Measurements from ENCODE around the gene STX11. TPM values are rescaled to one million over a fixed set of nuclear protein-coding genes. Genes with fewer than 3 reads are reported as not detected.

Gene STX11
- total RNA-seq, 1 experiment from 2014 or later: 1.1 TPM

GRCh38 chr6:144115219-144115618 lies 35.1 kb upstream of the STX11 start:
- no peaks in the 10 kb centered on the region for H3K4me1 Mint-ChIP-seq (ENCODE audit: insufficient read depth, unreplicated experiment)
- no peaks in the 10 kb centered on the region for H3K36me3 Mint-ChIP-seq (ENCODE audit: insufficient read depth, unreplicated experiment)
- no peaks in the 10 kb centered on the region for H3K27me3 Mint-ChIP-seq (ENCODE audit: insufficient read depth, unreplicated experiment)
- DNase-seq (ENCODE audit: unreplicated experiment): no peak
- H3K9me3 Mint-ChIP-seq (ENCODE audit: unreplicated experiment): no peaks in the 10 kb centered on the region
- no TSS peak for BruUV-seq (replicated peaks)
- ChIA-PET POLR2A (interaction anchor here (0.6 to 1.1 kb wide), 3 partner anchors 10 to 1968 kb away, joined by 3 to 5 read pairs (median 3); no protein-coding TSS in a partner anchor), CTCF (interaction anchor here (0.6 to 0.9 kb wide), 3 partner anchors 9 to 106 kb away, joined by 3 to 4 read pairs (median 4); no protein-coding TSS in a partner anchor)
- TF ChIP-seq CTCF (IDR thresholded peaks at IDR 0.05; ENCODE audit: unreplicated experiment): no peak
- intact Hi-C loops (cut with micrococcal nuclease): no loop called here
- no peak overlapping the region for H3K4me3 Mint-ChIP-seq (ENCODE audit: unreplicated experiment)
- H3K27ac Mint-ChIP-seq (ENCODE audit: low read depth, unreplicated experiment): no peak overlapping the region

- Mint-ChIP-seq H3K27me3 (ENCODE audit: insufficient read depth, unreplicated experiment) (no peaks in the 10 kb centered on the region), H3K27ac (ENCODE audit: low read depth, unreplicated experiment) (no peak overlapping the region), H3K36me3 (ENCODE audit: insufficient read depth, unreplicated experiment) (no peaks in the 10 kb centered on the region), H3K9me3 (ENCODE audit: unreplicated experiment) (no peaks in the 10 kb centered on the region), H3K4me3 (ENCODE audit: unreplicated experiment) (no peak overlapping the region), H3K4me1 (ENCODE audit: insufficient read depth, unreplicated experiment) (no peaks in the 10 kb centered on the region)
- no peak for TF ChIP-seq CTCF (IDR thresholded peaks at IDR 0.05; ENCODE audit: unreplicated experiment)
- POLR2A ChIA-PET: no interaction called here
- no peak for DNase-seq (ENCODE audit: unreplicated experiment)
- CTCF ChIA-PET: no interaction called here
- no TSS peak for BruUV-seq (replicated peaks)
- intact Hi-C loops (cut with micrococcal nuclease): no loop called here
These were observed 30.9 kb upstream of the STX11 start for GRCh38 chr6:144119376-144119775.

GRCh38 chr6:144122861-144123260 lies 27.5 kb upstream of the STX11 start:
- Mint-ChIP-seq H3K4me3 (ENCODE audit: unreplicated experiment) (no peak overlapping the region), H3K27ac (ENCODE audit: low read depth, unreplicated experiment) (no peak overlapping the region), H3K4me1 (ENCODE audit: insufficient read depth, unreplicated experiment) (no peaks in the 10 kb centered on the region), H3K36me3 (ENCODE audit: insufficient read depth, unreplicated experiment) (no peaks in the 10 kb centered on the region), H3K27me3 (ENCODE audit: insufficient read depth, unreplicated experiment) (no peaks in the 10 kb centered on the region), H3K9me3 (ENCODE audit: unreplicated experiment) (no peaks in the 10 kb centered on the region)
- CTCF ChIA-PET: interaction anchor here (1.1 to 1.2 kb wide), 2 partner anchors 94 to 357 kb away, joined by 3 read pairs; no protein-coding TSS in a partner anchor
- POLR2A ChIA-PET: interaction anchor here (0.7 kb wide), 1 partner anchor 370 kb away, joined by 5 read pairs; no protein-coding TSS in a partner anchor
- no peak for TF ChIP-seq CTCF (IDR thresholded peaks at IDR 0.05; ENCODE audit: unreplicated experiment)
- no peak for DNase-seq (ENCODE audit: unreplicated experiment)
- intact Hi-C loops (cut with micrococcal nuclease): no loop called here
- no TSS peak for BruUV-seq (replicated peaks)

- H3K27me3 Mint-ChIP-seq (ENCODE audit: insufficient read depth, unreplicated experiment): no peaks in the 10 kb centered on the region
- BruUV-seq (replicated peaks): no TSS peak
- intact Hi-C loops (cut with micrococcal nuclease): no loop called here
- no peak overlapping the region for H3K27ac Mint-ChIP-seq (ENCODE audit: low read depth, unreplicated experiment)
- POLR2A ChIA-PET: interaction anchor here (0.9 kb wide), 1 partner anchor 24 kb away, joined by 5 read pairs; no protein-coding TSS in a partner anchor
- H3K4me3 Mint-ChIP-seq (ENCODE audit: unreplicated experiment): no peak overlapping the region
- TF ChIP-seq CTCF (IDR thresholded peaks at IDR 0.05; ENCODE audit: unreplicated experiment): no peak
- H3K4me1 Mint-ChIP-seq (ENCODE audit: insufficient read depth, unreplicated experiment): no peaks in the 10 kb centered on the region
- no peaks in the 10 kb centered on the region for H3K36me3 Mint-ChIP-seq (ENCODE audit: insufficient read depth, unreplicated experiment)
- H3K9me3 Mint-ChIP-seq (ENCODE audit: unreplicated experiment): no peaks in the 10 kb centered on the region
- CTCF ChIA-PET: interaction anchor here (1.1 to 1.2 kb wide), 2 partner anchors 93 to 357 kb away, joined by 3 read pairs; no protein-coding TSS in a partner anchor
- no peak for DNase-seq (ENCODE audit: unreplicated experiment)
These were observed 26.9 kb upstream of the STX11 start for GRCh38 chr6:144123421-144123820.
